Activated CD8-positive, alpha-beta T cell treated with anti-CD3 and anti-CD28 coated beads for 36 hours (primary cell): ENCODE measurements around the gene COLEC12. TPM values are rescaled to one million over a fixed set of nuclear protein-coding genes. Genes with fewer than 3 reads are reported as not detected.

ENCODE experiments used
- ATAC-seq: fragments of 200-7000 bp; cut with Tn5 transposase; one replicate; pipeline ENCODE4 v1.10.0; 2021; ENCODE audit warnings: mild to moderate bottlenecking, moderate library complexity
- CTCF ChIA-PET: fragments of 350-600 bp; sonication (Branson Sonifier 250); formaldehyde crosslinking; loops from one replicate; lab custom pipeline; 2021; ENCODE audit warnings: antibody characterized with exemption; lab: Charles Lee
- POLR2A ChIA-PET: fragments of 350-600 bp; sonication (Branson Sonifier 250); formaldehyde crosslinking; loops from one replicate; lab custom pipeline; 2021; ENCODE audit warnings: antibody characterized with exemption; lab: Charles Lee
- DNase-seq: peaks from one replicate; pipeline ENCODE4 v3.0.0-alpha.2; 2020
- H3K27ac Mint-ChIP-seq: one replicate; pipeline ENCODE4 v1.8.0; 2021; ENCODE audit warnings: mild to moderate bottlenecking, mixed read lengths
- H3K27me3 Mint-ChIP-seq: one replicate; pipeline ENCODE4 v1.8.0; 2021; ENCODE audit warnings: mixed read lengths
- H3K36me3 Mint-ChIP-seq: one replicate; pipeline ENCODE4 v1.8.0; 2021; ENCODE audit warnings: low read depth, mixed read lengths
- H3K4me1 Mint-ChIP-seq: one replicate; pipeline ENCODE4 v1.8.0; 2021; ENCODE audit warnings: low read depth, mixed read lengths
- H3K4me3 Mint-ChIP-seq: one replicate; pipeline ENCODE4 v1.8.0; 2021; ENCODE audit warnings: mild to moderate bottlenecking, moderate library complexity, mixed read lengths
- H3K9me3 Mint-ChIP-seq: one replicate; pipeline ENCODE4 v1.8.0; 2021; ENCODE audit warnings: mixed read lengths
- intact Hi-C: fragments of 100-400 bp; cut with micrococcal nuclease; formaldehyde crosslinking; loops from one replicate; pipeline ENCODE4 v1.10.0; 2022
- total RNA-seq, 2 experiments: library from RNA; stranded (reverse); gene quantifications; one replicate each; pipeline ENCODE4 v1.2.3, GENCODE V29; 2021
- TF ChIP-seq, protein P1 (sequence below): fragments of 200-600 bp; IDR thresholded peaks from one replicate; pipeline ENCODE4 v1.8.0; 2022; ENCODE audit warnings: antibody characterized with exemption, mild to moderate bottlenecking

COLEC12 gene
- total RNA-seq, 2 experiments from 2014 or later = not detected

GRCh38 chr18:524466-524865 lies 24.0 kb upstream of the COLEC12 start:
- H3K36me3 Mint-ChIP-seq = no peaks in the 10 kb centered on the region
- no peaks in the 10 kb centered on the region for H3K9me3 Mint-ChIP-seq
- DNase-seq = no peak
- TF ChIP-seq, protein P1, sequence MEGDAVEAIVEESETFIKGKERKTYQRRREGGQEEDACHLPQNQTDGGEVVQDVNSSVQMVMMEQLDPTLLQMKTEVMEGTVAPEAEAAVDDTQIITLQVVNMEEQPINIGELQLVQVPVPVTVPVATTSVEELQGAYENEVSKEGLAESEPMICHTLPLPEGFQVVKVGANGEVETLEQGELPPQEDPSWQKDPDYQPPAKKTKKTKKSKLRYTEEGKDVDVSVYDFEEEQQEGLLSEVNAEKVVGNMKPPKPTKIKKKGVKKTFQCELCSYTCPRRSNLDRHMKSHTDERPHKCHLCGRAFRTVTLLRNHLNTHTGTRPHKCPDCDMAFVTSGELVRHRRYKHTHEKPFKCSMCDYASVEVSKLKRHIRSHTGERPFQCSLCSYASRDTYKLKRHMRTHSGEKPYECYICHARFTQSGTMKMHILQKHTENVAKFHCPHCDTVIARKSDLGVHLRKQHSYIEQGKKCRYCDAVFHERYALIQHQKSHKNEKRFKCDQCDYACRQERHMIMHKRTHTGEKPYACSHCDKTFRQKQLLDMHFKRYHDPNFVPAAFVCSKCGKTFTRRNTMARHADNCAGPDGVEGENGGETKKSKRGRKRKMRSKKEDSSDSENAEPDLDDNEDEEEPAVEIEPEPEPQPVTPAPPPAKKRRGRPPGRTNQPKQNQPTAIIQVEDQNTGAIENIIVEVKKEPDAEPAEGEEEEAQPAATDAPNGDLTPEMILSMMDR = no peak
- H3K27me3 Mint-ChIP-seq = peaks cover 6% of the 10 kb centered on the region
- POLR2A ChIA-PET = no interaction called here
- intact Hi-C loops = no loop called here
- ATAC-seq = no peak
- no peaks in the 10 kb centered on the region for H3K4me1 Mint-ChIP-seq
- no peak overlapping the region for H3K4me3 Mint-ChIP-seq
- CTCF ChIA-PET = interaction anchor here (0.7 kb wide), 1 partner anchor 28 kb away, joined by 3 read pairs; no protein-coding TSS in a partner anchor
- H3K27ac Mint-ChIP-seq = no peak overlapping the region

GRCh38 chr18:523561-523960 lies 23.1 kb upstream of the COLEC12 start:
- Mint-ChIP-seq H3K27me3 (peaks cover 4% of the 10 kb centered on the region), H3K36me3 (no peaks in the 10 kb centered on the region), H3K4me3 (no peak overlapping the region), H3K9me3 (no peaks in the 10 kb centered on the region), H3K4me1 (peaks cover 5% of the 10 kb centered on the region), H3K27ac (no peak overlapping the region)
- DNase-seq = no peak
- ATAC-seq = no peak
- POLR2A ChIA-PET = no interaction called here
- TF ChIP-seq, protein P1 = no peak
- intact Hi-C loops = no loop called here
- CTCF ChIA-PET = no interaction called here

DNA sequence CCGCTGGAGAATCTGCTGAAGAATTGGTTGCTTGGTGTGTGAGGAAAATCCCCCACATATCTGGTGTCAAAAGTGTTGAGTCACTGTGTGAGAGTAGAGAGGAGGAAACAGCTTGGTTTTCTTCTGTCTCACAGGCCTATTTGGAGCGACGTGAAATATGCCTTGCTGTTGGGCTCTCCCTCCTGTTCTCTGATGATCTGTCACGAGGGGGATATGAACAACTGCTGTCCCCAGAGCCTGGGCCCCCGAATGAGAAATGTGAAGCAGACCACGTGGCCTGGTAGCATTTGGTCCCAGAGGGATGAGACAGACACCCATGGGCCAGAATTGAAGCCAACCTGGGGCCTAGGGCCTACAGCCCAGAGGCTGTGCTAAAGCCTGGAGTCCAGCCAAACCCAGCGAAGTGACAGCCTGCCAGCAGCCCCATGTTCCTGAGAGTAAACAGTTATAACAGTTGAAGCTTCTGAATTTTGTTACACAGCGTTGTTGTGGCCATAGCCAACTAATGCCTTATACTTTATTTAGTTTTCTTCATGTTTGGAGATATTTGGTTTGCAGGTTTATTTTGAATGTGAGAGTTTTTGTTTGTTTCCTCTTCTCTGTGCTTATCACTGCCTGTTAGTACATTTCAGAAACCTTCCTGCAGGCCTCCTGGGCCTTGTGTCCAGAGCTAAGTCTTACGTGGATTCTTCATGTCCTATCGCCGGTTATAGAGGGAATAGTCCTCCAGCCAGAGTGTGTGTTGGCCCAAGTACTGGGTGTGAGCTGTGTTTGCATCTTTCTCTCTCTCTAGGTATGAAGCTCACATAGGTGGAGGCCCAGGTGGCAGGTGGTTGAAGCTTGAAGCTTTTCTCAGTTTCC lies 18.7 kb upstream of the COLEC12 start:
- peaks cover 6% of the 10 kb centered on the region for H3K27me3 Mint-ChIP-seq
- TF ChIP-seq, protein P1 = no peak
- POLR2A ChIA-PET = interaction anchor here (1.5 kb wide), 1 partner anchor 9 kb away, joined by 3 read pairs; no protein-coding TSS in a partner anchor
- H3K4me3 Mint-ChIP-seq = no peak overlapping the region
- ATAC-seq (peak; percentile 85), DNase-seq (peak; percentile 31)
- H3K36me3 Mint-ChIP-seq = no peaks in the 10 kb centered on the region
- H3K27ac Mint-ChIP-seq = no peak overlapping the region
- CTCF ChIA-PET = interaction anchor here (1.3 to 1.4 kb wide), 2 partner anchors 19 to 320 kb away, joined by 3 read pairs; partner anchors contain the start of gene COLEC12
- peaks cover 5% of the 10 kb centered on the region for H3K4me1 Mint-ChIP-seq
- peaks cover 3% of the 10 kb centered on the region for H3K9me3 Mint-ChIP-seq
- intact Hi-C loops = no loop called here

DNA sequence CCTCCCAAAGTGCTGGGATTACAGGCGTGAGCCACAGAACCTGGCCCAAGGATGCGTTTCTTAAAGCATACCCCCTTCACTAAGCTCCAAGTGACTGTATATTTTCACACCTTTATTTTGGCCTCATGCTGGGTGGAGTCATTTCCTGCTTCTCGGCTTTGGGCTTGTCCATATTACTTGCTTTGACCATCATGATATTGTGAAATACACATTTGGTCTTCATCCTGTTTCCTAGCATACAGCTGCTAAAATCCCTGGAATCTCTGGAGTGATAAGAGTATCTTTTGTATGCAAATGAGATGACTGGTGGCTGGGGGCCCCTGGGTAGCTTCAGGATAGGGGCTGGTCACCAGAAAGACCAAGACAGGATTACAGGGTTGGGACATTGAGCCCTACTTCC lies 17.6 kb upstream of the COLEC12 start:
- intact Hi-C loops = no loop called here
- Mint-ChIP-seq H3K36me3 (no peaks in the 10 kb centered on the region), H3K4me1 (peaks cover 5% of the 10 kb centered on the region), H3K27me3 (peaks cover 6% of the 10 kb centered on the region), H3K27ac (no peak overlapping the region), H3K4me3 (no peak overlapping the region), H3K9me3 (peaks cover 5% of the 10 kb centered on the region)
- POLR2A ChIA-PET = no interaction called here
- CTCF ChIA-PET = interaction anchor here (0.8 to 1.3 kb wide), 2 partner anchors 10 to 11 kb away, joined by 3 read pairs; no protein-coding TSS in a partner anchor
- ATAC-seq (no peak), DNase-seq (no peak)
- TF ChIP-seq, protein P1 = no peak

- Mint-ChIP-seq H3K4me3 (no peak overlapping the region), H3K36me3 (no peaks in the 10 kb centered on the region), H3K27ac (no peak overlapping the region), H3K4me1 (peaks cover 5% of the 10 kb centered on the region), H3K9me3 (peaks cover 8% of the 10 kb centered on the region), H3K27me3 (peaks cover 4% of the 10 kb centered on the region)
- DNase-seq = no peak
- CTCF ChIA-PET = interaction anchor here (1.5 kb wide), 1 partner anchor 19 kb away, joined by 3 read pairs; no protein-coding TSS in a partner anchor
- POLR2A ChIA-PET = no interaction called here
- TF ChIP-seq, protein P1 = no peak
- ATAC-seq = no peak
- intact Hi-C loops = no loop called here
These were observed 15.3 kb upstream of the COLEC12 start for GRCh38 chr18:515838-516237.
